Esophagus muscularis mucosa (tissue), 3 donors: ENCODE measurements around the gene PURA.

ENCODE experiments used
- CTCF ChIP-seq, 3 experiments: fragments of 200-600 bp in 2 of 3; fragments of 450-650 bp in 1 of 3; sonication (generic) in 2 of 3; IDR thresholded peaks; one replicate each; pipeline ENCODE4 v1.5.1; 2017 to 2019; ENCODE audit warnings: antibody characterized with exemption in 3 of 3, mild to moderate bottlenecking in 2 of 3, moderate library complexity in 1 of 3
- POLR2A ChIP-seq: fragments of 450-650 bp; IDR thresholded peaks from one replicate; pipeline ENCODE4 v1.6.1; 2017; ENCODE audit warnings: antibody characterized with exemption, moderate library complexity, mild to moderate bottlenecking, low read depth

GRCh38 chr5:140109018-140109758 lies 4.7 kb upstream of the PURA start:
- TF ChIP-seq CTCF (IDR thresholded peaks at IDR 0.05) (no peak), POLR2A (no peak)
